GM19372 (cell line): ENCODE data around the gene TOR3A.

Experiments
- ATAC-seq: cut with Tn5 transposase; IDR thresholded peaks from one replicate; pipeline ENCODE4 v1.9.1; 2021; ENCODE audit warnings: mild to moderate bottlenecking, low read depth, moderate library complexity; ENCODE audit not compliant: unreplicated experiment

Gene TOR3A

GRCh38 chr1:179061360-179062282 lies 20.2 kb upstream of the TOR3A start:
- ATAC-seq = no peak

- ATAC-seq = no peak
Observed at GRCh38 chr1:179066471-179066870, 15.4 kb upstream of the TOR3A start.

- ATAC-seq = no peak
Observed at GRCh38 chr1:179077396-179077795, 4.5 kb upstream of the TOR3A start.

- ATAC-seq = no peak
Observed at GRCh38 chr1:179079113-179079761, 2.6 kb upstream of the TOR3A start.

- ATAC-seq = no peak
Observed at GRCh38 chr1:179080866-179081686, 794 bp upstream of the TOR3A start.

GRCh38 chr1:179082333-179082998 lies 596 bp downstream of the TOR3A start:
- ATAC-seq = peak; percentile 9

- ATAC-seq = no peak
Observed at GRCh38 chr1:179082999-179083335, 1.1 kb downstream of the TOR3A start.

GRCh38 chr1:179083533-179083932 lies 1.7 kb downstream of the TOR3A start:
- ATAC-seq = no peak

GRCh38 chr1:179087665-179088064 lies 5.8 kb downstream of the TOR3A start:
- ATAC-seq = no peak

- no peak for ATAC-seq
Observed at GRCh38 chr1:179089827-179090482, 8.1 kb downstream of the TOR3A start.

- ATAC-seq = no peak
Observed at GRCh38 chr1:179090522-179090921, 8.7 kb downstream of the TOR3A start.

GRCh38 chr1:179090923-179091322 lies 9.1 kb downstream of the TOR3A start:
- ATAC-seq = no peak

- no peak for ATAC-seq
Observed at GRCh38 chr1:179091691-179092165, 9.9 kb downstream of the TOR3A start.

- no peak for ATAC-seq
Observed at GRCh38 chr1:179092896-179093461, 11.1 kb downstream of the TOR3A start.

- ATAC-seq = no peak
Observed at GRCh38 chr1:179094818-179095217, 12.9 kb downstream of the TOR3A start.

- ATAC-seq = no peak
Observed at GRCh38 chr1:179095377-179095776, 13.5 kb downstream of the TOR3A start.

GRCh38 chr1:179095924-179096323 lies 14.1 kb downstream of the TOR3A start:
- no peak for ATAC-seq

GRCh38 chr1:179099891-179100290 lies 18.0 kb downstream of the TOR3A start:
- ATAC-seq = no peak

GRCh38 chr1:179101566-179101965 lies 19.7 kb downstream of the TOR3A start:
- no peak for ATAC-seq

- ATAC-seq = no peak
Observed at GRCh38 chr1:179103999-179104398, 22.1 kb downstream of the TOR3A start.
